BJ (cell line): ENCODE results near the gene ZDBF2. TPM values are rescaled to one million over a fixed set of nuclear protein-coding genes. Genes with fewer than 3 reads are reported as not detected.

ENCODE experiments used
- CTCF ChIA-PET: fragments of 350-600 bp; formaldehyde crosslinking; extraction: SDS; loops from one replicate; lab custom pipeline; 2021; ENCODE audit warnings: antibody characterized with exemption, inconsistent platforms; lab: Yijun Ruan, JAX
- POLR2A ChIA-PET: fragments of 300-600 bp; sonication (Branson Sonifier 250); formaldehyde crosslinking; extraction: SDS; loops from one replicate; lab custom pipeline; 2021; ENCODE audit warnings: antibody characterized with exemption; lab: Charles Lee
- DNase-seq: peaks from one replicate; pipeline ENCODE4 v3.0.0-alpha.2; 2011; ENCODE audit warnings: low read depth
- H3K27me3 ChIP-seq: 2 replicates; pipeline ENCODE4 v1.6.0; 2011; ENCODE audit warnings: low read length; ENCODE audit not compliant: control insufficient read depth, insufficient read depth
- H3K36me3 ChIP-seq: 2 replicates; pipeline ENCODE4 v1.5.1; 2011; ENCODE audit warnings: low read length; ENCODE audit not compliant: control insufficient read depth, insufficient read depth
- H3K4me3 ChIP-seq: 2 replicates; pipeline ENCODE4 v1.5.1; 2011; ENCODE audit warnings: low read depth, mild to moderate bottlenecking, control low read depth, low read length
- CTCF ChIP-seq: IDR thresholded peaks from 2 replicates; pipeline ENCODE4 v1.5.1; 2011; ENCODE audit warnings: low read depth, mild to moderate bottlenecking, control low read depth, inconsistent platforms, low read length, moderate library complexity; ENCODE audit not compliant: insufficient read depth
- polyA plus RNA-seq: library from polyadenylated mRNA; depleted of rRNA; stranded (reverse); fragments of >200 nt; gene quantifications from 2 replicates; pipeline ENCODE4 v1.2.3, GENCODE V29; 2011

ZDBF2 gene
- polyA plus RNA-seq, 1 experiment: 2.5 TPM

- peaks cover 11% of the 10 kb centered on the region for H3K27me3 ChIP-seq
- H3K36me3 ChIP-seq: no peaks in the 10 kb centered on the region
- no peak for TF ChIP-seq CTCF
- ChIA-PET POLR2A (no interaction called here), CTCF (interaction anchor here (0.9 to 1.6 kb wide), 2 partner anchors 10 to 12 kb away, joined by 3 to 6 read pairs; no protein-coding TSS in a partner anchor)
- H3K4me3 ChIP-seq: no peak overlapping the region
- DNase-seq: no peak
Observed at GRCh38 chr2:206271065-206271464, 3.4 kb upstream of the ZDBF2 start.

GRCh38 chr2:206273905-206274304, 558 bp upstream of the ZDBF2 start:
- TF ChIP-seq CTCF: no peak
- DNase-seq: no peak

GRCh38 chr2:206275312-206276055, 1.0 kb downstream of the ZDBF2 start:
- ChIA-PET POLR2A (no interaction called here), CTCF (interaction anchor here (0.7 to 1.0 kb wide), 2 partner anchors 29 to 111 kb away, joined by 3 to 4 read pairs; no protein-coding TSS in a partner anchor)
- peaks cover 4% of the 10 kb centered on the region for H3K27me3 ChIP-seq
- peak overlapping the region; percentile 82 for H3K4me3 ChIP-seq
- no peak for DNase-seq
- H3K36me3 ChIP-seq: no peaks in the 10 kb centered on the region
- TF ChIP-seq CTCF: no peak

More at GRCh38 chr2:206273905-206274304, 558 bp upstream of the ZDBF2 start:
- Histone ChIP-seq H3K36me3 (no peaks in the 10 kb centered on the region), H3K27me3 (peaks cover 4% of the 10 kb centered on the region), H3K4me3 (peak overlapping the region; percentile 82)
- CTCF ChIA-PET: interaction anchor here (1.4 kb wide), 1 partner anchor 14 kb away, joined by 4 read pairs; no protein-coding TSS in a partner anchor
- POLR2A ChIA-PET: no interaction called here

GRCh38 chr2:206276169-206276942, 1.9 kb downstream of the ZDBF2 start:
- no peak for TF ChIP-seq CTCF
- Histone ChIP-seq H3K27me3 (peaks cover 4% of the 10 kb centered on the region), H3K36me3 (no peaks in the 10 kb centered on the region), H3K4me3 (peak overlapping the region; percentile 82; the same call in 1 of the 2 replicates)
- DNase-seq: no peak
- ChIA-PET POLR2A (no interaction called here), CTCF (interaction anchor here (1.0 kb wide), 1 partner anchor 112 kb away, joined by 3 read pairs; no protein-coding TSS in a partner anchor)

GRCh38 chr2:206277503-206277902, 3.0 kb downstream of the ZDBF2 start:
- POLR2A ChIA-PET: no interaction called here
- CTCF ChIA-PET: no interaction called here
- no peak for TF ChIP-seq CTCF

More at GRCh38 chr2:206277503-206277902, 3.0 kb downstream of the ZDBF2 start:
- Histone ChIP-seq H3K4me3 (no peak overlapping the region), H3K36me3 (no peaks in the 10 kb centered on the region), H3K27me3 (peaks cover 2% of the 10 kb centered on the region)
- DNase-seq: no peak
